ENCODE results near the gene ANXA8L1. TPM values are rescaled to one million over a fixed set of nuclear protein-coding genes. Genes with fewer than 3 reads are reported as not detected.
A peak's percentile ranks its signal among the peaks of the same experiment; 100 is the strongest.
"Not testable (repeated sequence)": the region's sequence is repeated elsewhere in the genome, so short reads cannot be mapped to it uniquely, and the experiment has no call there.

ANXA8L1 gene
- total RNA-seq, 1 donor from 2014 or later, result 0.27 TPM

DNA sequence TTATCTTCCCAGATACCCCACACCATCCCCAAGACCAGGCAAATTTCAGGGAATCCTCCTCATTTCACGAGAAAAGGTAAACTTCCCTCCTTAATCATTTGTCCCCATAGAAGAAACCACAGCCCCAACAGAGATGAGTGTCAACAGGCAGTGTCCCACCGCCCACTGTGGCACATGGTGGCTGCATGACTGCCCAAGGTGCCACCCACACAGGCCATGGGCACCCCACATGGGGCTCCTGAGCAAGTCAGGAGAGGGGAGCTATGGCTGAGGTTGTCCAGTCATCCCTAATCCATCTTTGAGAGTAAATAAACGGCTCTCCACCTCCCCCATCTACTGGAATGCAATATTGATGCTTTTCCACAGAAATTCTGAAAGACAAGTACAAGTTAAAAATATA is 44.7 kb upstream of the ANXA8L1 start:
- TF ChIP-seq, protein P1, sequence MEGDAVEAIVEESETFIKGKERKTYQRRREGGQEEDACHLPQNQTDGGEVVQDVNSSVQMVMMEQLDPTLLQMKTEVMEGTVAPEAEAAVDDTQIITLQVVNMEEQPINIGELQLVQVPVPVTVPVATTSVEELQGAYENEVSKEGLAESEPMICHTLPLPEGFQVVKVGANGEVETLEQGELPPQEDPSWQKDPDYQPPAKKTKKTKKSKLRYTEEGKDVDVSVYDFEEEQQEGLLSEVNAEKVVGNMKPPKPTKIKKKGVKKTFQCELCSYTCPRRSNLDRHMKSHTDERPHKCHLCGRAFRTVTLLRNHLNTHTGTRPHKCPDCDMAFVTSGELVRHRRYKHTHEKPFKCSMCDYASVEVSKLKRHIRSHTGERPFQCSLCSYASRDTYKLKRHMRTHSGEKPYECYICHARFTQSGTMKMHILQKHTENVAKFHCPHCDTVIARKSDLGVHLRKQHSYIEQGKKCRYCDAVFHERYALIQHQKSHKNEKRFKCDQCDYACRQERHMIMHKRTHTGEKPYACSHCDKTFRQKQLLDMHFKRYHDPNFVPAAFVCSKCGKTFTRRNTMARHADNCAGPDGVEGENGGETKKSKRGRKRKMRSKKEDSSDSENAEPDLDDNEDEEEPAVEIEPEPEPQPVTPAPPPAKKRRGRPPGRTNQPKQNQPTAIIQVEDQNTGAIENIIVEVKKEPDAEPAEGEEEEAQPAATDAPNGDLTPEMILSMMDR (IDR thresholded peaks at IDR 0.05), result no peak
- Mint-ChIP-seq H3K4me1 (ENCODE audit: low read depth) (no peaks in the 10 kb centered on the region), H3K27ac (ENCODE audit: unreplicated experiment) (no peak overlapping the region), H3K27me3 (ENCODE audit: low read depth) (peaks cover 24% of the 10 kb centered on the region), H3K9me3 (ENCODE audit: low read depth) (no peaks in the 10 kb centered on the region), H3K36me3 (ENCODE audit: low read depth) (no peaks in the 10 kb centered on the region), H3K4me3 (ENCODE audit: unreplicated experiment) (no peak overlapping the region)
- DNase-seq (ENCODE audit: low spot score), result no peak

DNA sequence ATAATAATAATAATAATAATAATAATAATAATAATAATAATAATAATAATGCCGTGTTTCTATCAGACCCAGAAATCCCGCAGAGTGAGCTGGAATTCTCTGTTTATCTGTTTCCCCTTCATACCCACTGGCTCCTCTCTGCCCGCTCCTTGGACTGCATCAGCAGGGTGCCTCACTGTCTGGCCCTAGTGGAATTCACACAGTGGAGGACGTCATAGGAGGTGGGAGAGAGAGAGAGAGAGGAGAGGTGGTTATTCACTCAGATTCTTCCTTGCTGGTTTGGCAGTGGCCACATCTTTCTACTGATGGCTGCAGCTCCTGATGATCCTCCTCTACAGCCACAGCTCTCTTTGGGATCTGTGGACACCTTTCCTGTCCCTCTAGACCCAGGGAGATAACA is 10.1 kb upstream of the ANXA8L1 start:
- H3K27ac Mint-ChIP-seq (ENCODE audit: unreplicated experiment); H3K27me3 Mint-ChIP-seq (ENCODE audit: low read depth); DNase-seq (ENCODE audit: low spot score); H3K4me3 Mint-ChIP-seq (ENCODE audit: unreplicated experiment); H3K36me3 Mint-ChIP-seq (ENCODE audit: low read depth); H3K9me3 Mint-ChIP-seq (ENCODE audit: low read depth); H3K4me1 Mint-ChIP-seq (ENCODE audit: low read depth): not testable (repeated sequence)

- not testable (repeated sequence) for H3K27me3 Mint-ChIP-seq (ENCODE audit: low read depth); H3K4me3 Mint-ChIP-seq (ENCODE audit: unreplicated experiment); DNase-seq (ENCODE audit: low spot score); H3K36me3 Mint-ChIP-seq (ENCODE audit: low read depth); H3K27ac Mint-ChIP-seq (ENCODE audit: unreplicated experiment); H3K9me3 Mint-ChIP-seq (ENCODE audit: low read depth); H3K4me1 Mint-ChIP-seq (ENCODE audit: low read depth)
Measured at GRCh38 chr10:46367209-46367608, 8.4 kb upstream of the ANXA8L1 start.

DNA sequence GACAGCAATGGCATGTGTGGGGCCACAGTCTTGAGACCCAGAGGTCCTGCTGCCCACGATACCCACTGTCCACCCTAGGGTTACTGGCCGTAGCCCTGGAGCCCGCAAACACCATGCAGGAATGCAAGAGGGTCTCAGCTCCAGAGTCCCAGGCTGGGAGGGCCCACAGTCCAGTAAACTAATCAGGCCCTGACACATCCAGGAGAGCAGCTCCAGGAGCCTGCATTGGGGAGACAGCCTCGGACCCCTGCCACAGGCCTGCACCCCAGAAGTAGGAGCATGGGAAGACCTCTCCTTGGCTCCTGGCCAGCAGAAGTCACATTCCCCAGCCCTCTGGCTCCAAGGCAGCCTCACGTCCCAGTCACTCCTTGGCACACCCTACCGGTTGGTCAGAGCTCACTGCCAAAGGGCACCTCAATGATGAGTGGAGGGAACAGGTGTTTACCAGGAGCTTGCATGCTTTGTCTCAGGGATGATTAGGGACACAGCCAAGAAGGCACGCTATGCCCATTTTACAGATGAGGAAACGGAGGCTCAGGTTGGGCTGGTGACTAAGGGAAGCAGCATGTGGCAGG is 7.8 kb upstream of the ANXA8L1 start:
- not testable (repeated sequence) for H3K27me3 Mint-ChIP-seq (ENCODE audit: low read depth); H3K9me3 Mint-ChIP-seq (ENCODE audit: low read depth); H3K36me3 Mint-ChIP-seq (ENCODE audit: low read depth); H3K27ac Mint-ChIP-seq (ENCODE audit: unreplicated experiment); H3K4me3 Mint-ChIP-seq (ENCODE audit: unreplicated experiment); H3K4me1 Mint-ChIP-seq (ENCODE audit: low read depth)
- peak; percentile 76 for DNase-seq (ENCODE audit: low spot score)

GRCh38 chr10:46368956-46369355 is 6.6 kb upstream of the ANXA8L1 start:
- H3K27me3 Mint-ChIP-seq (ENCODE audit: low read depth); DNase-seq (ENCODE audit: low spot score); H3K27ac Mint-ChIP-seq (ENCODE audit: unreplicated experiment); H3K4me1 Mint-ChIP-seq (ENCODE audit: low read depth); H3K4me3 Mint-ChIP-seq (ENCODE audit: unreplicated experiment); H3K9me3 Mint-ChIP-seq (ENCODE audit: low read depth); H3K36me3 Mint-ChIP-seq (ENCODE audit: low read depth): not testable (repeated sequence)

DNA sequence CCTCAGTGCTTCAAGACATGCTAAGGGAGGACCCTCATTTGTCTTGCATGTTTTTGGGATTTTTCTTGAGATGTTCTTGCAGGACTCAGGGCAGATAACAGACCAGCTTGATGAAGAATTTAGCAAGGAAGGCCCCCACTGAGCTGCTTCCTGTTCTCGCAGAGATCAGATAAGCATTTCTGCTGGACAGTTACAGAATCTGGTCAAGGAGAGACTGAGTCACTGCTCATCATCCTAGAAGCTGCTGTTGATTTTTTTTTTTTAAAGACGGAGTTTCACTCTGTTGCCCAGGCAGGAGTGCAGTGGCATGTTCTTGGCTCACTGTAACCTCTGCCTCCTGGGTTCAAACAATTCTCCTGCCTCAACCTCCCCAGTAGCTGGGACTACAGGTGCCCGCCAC is 1.2 kb upstream of the ANXA8L1 start:
- not testable (repeated sequence) for H3K36me3 Mint-ChIP-seq (ENCODE audit: low read depth); H3K27me3 Mint-ChIP-seq (ENCODE audit: low read depth); H3K9me3 Mint-ChIP-seq (ENCODE audit: low read depth); DNase-seq (ENCODE audit: low spot score); H3K4me1 Mint-ChIP-seq (ENCODE audit: low read depth); H3K27ac Mint-ChIP-seq (ENCODE audit: unreplicated experiment); H3K4me3 Mint-ChIP-seq (ENCODE audit: unreplicated experiment)

DNA sequence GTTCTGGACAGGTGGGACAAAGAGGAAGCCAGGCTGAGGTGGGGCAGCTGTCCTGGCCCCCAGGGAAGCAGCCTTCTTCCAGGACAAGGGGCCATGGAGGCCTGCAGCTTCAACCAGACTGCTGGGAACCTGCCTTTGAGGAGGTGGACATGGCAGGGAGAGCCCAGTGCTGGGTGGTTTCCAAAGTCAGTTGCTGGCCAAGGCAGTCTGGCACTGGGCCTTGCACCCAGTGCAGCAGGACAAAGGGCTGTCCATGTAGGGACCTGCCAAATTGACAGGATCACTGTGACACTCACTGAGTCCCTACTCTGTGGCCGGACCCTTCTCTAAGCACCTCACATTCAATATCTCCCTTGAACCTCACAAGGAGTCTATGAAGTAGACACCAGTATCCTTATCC is 1.4 kb downstream of the ANXA8L1 start:
- not testable (repeated sequence) for H3K36me3 Mint-ChIP-seq (ENCODE audit: low read depth); H3K27me3 Mint-ChIP-seq (ENCODE audit: low read depth); H3K27ac Mint-ChIP-seq (ENCODE audit: unreplicated experiment); H3K9me3 Mint-ChIP-seq (ENCODE audit: low read depth); DNase-seq (ENCODE audit: low spot score); H3K4me3 Mint-ChIP-seq (ENCODE audit: unreplicated experiment); H3K4me1 Mint-ChIP-seq (ENCODE audit: low read depth)

DNA sequence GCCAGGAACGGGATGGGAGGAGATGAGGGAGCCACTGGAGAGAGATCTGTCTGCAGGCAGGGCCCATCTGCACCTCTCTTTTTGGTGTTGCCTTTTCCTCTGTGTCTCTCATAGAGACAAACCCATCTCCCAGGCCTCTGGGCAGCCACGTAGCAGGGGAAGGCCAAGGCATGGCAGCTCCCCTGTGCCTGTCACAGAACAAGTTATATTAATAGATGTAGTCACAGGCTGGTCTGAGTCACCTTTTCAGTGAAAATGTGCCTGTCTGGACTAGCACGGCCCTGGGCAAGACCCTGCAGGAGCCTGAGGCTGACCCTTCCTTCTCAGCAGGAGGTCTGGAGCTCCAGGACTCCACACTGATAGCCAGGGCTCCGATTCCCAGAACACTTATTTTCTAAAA is 2.1 kb downstream of the ANXA8L1 start:
- H3K36me3 Mint-ChIP-seq (ENCODE audit: low read depth); H3K4me3 Mint-ChIP-seq (ENCODE audit: unreplicated experiment); H3K27me3 Mint-ChIP-seq (ENCODE audit: low read depth); H3K9me3 Mint-ChIP-seq (ENCODE audit: low read depth); H3K4me1 Mint-ChIP-seq (ENCODE audit: low read depth); DNase-seq (ENCODE audit: low spot score); H3K27ac Mint-ChIP-seq (ENCODE audit: unreplicated experiment): not testable (repeated sequence)

DNA sequence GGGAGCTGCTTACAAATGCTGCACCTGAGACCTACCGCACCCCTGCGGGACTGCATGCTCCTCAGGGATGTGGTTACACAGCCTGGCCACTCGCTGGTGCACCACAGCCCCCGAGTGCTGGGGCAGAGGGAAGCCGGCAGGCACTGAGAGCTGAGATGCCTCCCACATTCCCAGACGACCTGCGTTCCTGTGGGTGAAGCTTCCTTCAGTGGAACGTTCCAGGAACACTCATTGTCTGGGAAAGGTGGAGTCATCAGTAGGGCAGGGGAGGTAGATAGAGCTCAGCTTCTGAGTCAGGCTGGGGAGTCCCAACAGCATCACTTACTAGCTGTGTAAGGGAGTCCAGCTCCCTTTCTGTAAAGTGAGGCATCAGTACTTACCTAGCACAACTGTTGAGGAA is 2.5 kb downstream of the ANXA8L1 start:
- not testable (repeated sequence) for H3K36me3 Mint-ChIP-seq (ENCODE audit: low read depth); H3K9me3 Mint-ChIP-seq (ENCODE audit: low read depth); H3K4me1 Mint-ChIP-seq (ENCODE audit: low read depth); H3K4me3 Mint-ChIP-seq (ENCODE audit: unreplicated experiment); H3K27ac Mint-ChIP-seq (ENCODE audit: unreplicated experiment); DNase-seq (ENCODE audit: low spot score); H3K27me3 Mint-ChIP-seq (ENCODE audit: low read depth)

DNA sequence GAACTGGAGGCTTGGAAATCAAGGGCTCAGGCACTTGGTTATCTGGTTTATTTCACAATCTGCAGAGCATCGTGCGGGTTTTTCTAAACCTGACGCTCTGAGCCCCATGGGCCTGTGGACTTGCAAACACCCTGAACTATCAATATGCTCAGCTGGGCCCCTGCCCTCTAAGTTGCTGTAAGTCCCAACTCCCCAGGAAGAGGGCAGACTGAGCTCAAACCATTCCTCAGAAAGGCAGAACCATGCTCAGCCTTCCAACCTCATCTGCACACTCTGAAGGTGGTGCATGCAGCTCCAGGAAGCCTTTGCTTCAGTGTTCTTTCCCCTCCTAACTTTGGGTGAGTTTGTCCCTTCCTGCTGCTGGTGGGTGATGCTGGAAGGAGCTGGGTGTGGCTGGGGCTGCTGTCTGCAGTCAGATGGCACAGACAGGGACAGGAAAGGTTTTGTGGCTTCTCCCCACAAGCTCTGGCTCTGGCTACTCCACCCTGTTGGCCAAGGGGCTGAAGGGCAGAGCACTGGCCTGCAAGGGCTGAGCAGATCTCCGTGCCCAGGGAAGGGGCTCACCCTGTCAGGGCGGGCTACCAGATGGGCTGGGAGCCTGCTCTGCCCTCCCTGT is 3.8 kb downstream of the ANXA8L1 start:
- not testable (repeated sequence) for H3K36me3 Mint-ChIP-seq (ENCODE audit: low read depth); H3K27ac Mint-ChIP-seq (ENCODE audit: unreplicated experiment); H3K27me3 Mint-ChIP-seq (ENCODE audit: low read depth); DNase-seq (ENCODE audit: low spot score); H3K4me3 Mint-ChIP-seq (ENCODE audit: unreplicated experiment); H3K4me1 Mint-ChIP-seq (ENCODE audit: low read depth); H3K9me3 Mint-ChIP-seq (ENCODE audit: low read depth)

- not testable (repeated sequence) for H3K9me3 Mint-ChIP-seq (ENCODE audit: low read depth)
Measured at GRCh38 chr10:46385858-46386257, 10.3 kb downstream of the ANXA8L1 start.

GRCh38 chr10:46386694-46387093 is 11.1 kb downstream of the ANXA8L1 start:
- not testable (repeated sequence) for H3K4me1 Mint-ChIP-seq (ENCODE audit: low read depth); DNase-seq (ENCODE audit: low spot score); H3K9me3 Mint-ChIP-seq (ENCODE audit: low read depth); H3K36me3 Mint-ChIP-seq (ENCODE audit: low read depth); H3K27ac Mint-ChIP-seq (ENCODE audit: unreplicated experiment); H3K4me3 Mint-ChIP-seq (ENCODE audit: unreplicated experiment); H3K27me3 Mint-ChIP-seq (ENCODE audit: low read depth)

More at GRCh38 chr10:46385858-46386257, 10.3 kb downstream of the ANXA8L1 start:
- H3K27ac Mint-ChIP-seq (ENCODE audit: unreplicated experiment); H3K4me1 Mint-ChIP-seq (ENCODE audit: low read depth); H3K4me3 Mint-ChIP-seq (ENCODE audit: unreplicated experiment); DNase-seq (ENCODE audit: low spot score); H3K27me3 Mint-ChIP-seq (ENCODE audit: low read depth); H3K36me3 Mint-ChIP-seq (ENCODE audit: low read depth): not testable (repeated sequence)
